ENCODE data around the gene SLC25A5.
"Not testable (repeated sequence)": the region's sequence is repeated elsewhere in the genome, so short reads cannot be mapped to it uniquely, and the experiment has no call there.

Gene SLC25A5

GRCh38 chrX:119478504-119478903, 10.3 kb downstream of the SLC25A5 start:
- DNase-seq = no peak

- no peak for DNase-seq
Observed at GRCh38 chrX:119479845-119480244, 11.6 kb downstream of the SLC25A5 start.

GRCh38 chrX:119481323-119481801, 13.1 kb downstream of the SLC25A5 start:
- DNase-seq = no peak

- DNase-seq = no peak
Observed at GRCh38 chrX:119482041-119482440, 13.8 kb downstream of the SLC25A5 start.

DNA sequence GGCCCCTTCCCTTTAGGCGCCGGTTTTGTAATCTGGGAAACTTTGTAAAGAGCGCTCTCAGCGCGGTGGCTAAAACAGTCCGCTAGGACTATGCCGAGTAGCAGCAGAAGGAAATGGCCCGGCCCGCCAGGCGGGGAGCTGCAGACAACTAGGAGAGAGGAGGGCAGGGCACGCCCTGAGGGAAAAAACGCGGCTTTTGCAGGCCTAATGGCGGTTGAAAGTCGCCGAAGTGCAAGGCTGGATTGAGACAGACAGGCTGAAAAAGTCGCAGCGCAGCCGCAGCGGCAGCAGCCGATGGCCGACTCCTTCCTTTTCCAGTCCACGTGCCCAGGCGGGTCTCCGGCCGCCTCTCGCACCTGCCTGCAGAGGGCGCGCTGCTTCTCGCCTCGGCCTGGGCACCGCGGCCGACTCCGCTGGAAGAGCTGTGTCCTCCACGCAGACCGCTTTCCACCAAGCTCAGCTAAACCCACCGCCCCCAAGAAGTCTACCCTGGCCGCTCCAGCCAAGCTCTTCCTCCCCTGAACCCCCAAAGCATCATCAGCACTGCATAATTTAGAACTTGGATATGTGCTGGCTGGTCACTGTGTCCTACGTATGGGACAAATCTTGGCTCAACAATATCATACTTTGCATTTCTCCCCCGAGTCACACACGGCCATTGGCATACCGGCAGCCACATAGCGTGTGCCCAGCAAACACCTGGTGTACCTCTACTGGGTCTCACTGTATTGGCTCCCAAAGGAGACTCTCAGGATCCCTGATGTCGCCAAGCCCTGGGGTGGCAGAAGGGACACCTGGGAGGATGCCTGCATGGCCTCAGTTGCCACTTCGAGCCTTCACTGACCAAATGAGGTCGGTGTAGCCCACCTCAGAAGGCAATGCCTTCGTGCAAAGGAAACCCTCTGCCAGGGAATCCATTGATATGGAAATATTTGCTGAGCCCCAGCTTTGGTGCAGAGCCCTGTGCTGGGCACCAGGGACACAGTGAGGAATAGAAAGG, 14.5 kb downstream of the SLC25A5 start:
- peak; percentile 23 for DNase-seq

DNA sequence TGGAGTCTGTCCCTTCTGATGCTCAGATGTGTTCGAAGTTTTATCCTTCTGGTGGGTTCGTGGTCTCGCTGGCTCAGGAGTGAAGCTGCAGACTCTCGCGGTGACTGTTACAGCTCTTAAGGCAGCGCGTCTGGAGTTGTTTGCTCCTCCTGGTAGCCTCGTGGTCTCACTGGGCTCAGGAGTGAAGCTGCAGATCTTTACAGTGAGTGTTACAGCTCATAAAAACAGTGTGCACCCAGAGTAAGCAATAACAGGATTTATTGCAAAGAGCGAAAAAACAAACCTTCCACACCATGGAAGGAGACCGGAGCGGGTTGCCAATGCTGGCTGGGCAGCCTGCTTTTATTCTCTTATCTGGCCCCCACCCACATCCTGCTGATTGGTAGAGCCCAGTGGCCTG, 18.5 kb downstream of the SLC25A5 start:
- no peak for DNase-seq

GRCh38 chrX:119487766-119488165, 19.5 kb downstream of the SLC25A5 start:
- not testable (repeated sequence) for DNase-seq

- peak; percentile 2 for DNase-seq
Observed at GRCh38 chrX:119488749-119489148, 20.5 kb downstream of the SLC25A5 start.

- no peak for DNase-seq
Observed at GRCh38 chrX:119489212-119490074, 21.2 kb downstream of the SLC25A5 start.

GRCh38 chrX:119492463-119492862, 24.2 kb downstream of the SLC25A5 start:
- no peak for DNase-seq

DNA sequence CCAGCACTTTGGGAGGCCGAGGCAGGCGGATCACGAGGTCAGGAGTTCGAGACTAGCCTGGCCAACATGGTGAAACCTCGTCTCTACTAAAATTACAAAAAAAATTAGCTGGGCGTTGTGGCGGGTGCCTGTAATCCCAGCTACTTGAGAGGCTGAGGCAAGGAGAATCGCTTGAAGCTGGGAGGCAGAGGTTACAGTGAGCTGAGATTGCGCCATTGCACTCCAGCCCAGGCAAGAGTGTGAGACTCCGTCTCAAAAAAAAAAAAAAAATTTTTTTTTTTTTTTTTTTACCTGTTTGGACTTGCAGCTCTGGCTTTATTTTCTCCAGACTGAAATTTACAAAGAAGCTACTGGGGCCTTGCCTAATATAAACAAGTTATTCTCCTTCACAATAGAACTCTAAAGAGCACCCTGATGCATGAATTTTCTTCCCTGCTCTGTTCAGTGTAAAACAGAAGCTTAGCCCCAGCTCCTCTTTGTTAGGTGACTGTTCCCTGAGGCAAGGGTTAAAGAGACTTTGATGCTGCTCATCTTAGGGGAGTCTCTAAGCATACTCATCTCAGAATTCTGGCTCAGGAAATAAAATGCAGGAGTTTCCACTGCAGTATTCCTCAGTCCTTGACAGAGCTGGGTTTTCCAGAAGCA, 25.7 kb downstream of the SLC25A5 start:
- DNase-seq = not testable (repeated sequence)

- no peak for DNase-seq
Observed at GRCh38 chrX:119495734-119496726, 27.8 kb downstream of the SLC25A5 start.

DNA sequence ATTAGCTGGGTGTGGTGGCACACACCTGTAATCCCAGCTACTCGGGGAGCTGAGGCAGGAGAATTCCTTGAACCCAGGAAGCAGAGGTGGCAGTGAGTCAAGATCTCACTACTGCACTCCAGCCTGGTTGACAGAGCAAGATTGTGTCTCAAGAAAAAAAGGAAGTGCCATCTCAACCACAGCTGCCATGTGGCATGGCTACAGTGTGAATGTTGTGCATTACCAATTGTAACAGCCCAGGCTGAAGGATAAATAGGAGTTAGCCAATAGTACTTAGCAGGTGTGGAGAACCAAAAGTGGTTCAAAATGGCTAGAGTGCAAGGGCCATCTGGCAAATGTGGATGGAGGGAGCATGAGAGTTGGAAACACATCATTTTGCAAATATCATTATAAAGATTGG, 28.9 kb downstream of the SLC25A5 start:
- DNase-seq = no peak

DNA sequence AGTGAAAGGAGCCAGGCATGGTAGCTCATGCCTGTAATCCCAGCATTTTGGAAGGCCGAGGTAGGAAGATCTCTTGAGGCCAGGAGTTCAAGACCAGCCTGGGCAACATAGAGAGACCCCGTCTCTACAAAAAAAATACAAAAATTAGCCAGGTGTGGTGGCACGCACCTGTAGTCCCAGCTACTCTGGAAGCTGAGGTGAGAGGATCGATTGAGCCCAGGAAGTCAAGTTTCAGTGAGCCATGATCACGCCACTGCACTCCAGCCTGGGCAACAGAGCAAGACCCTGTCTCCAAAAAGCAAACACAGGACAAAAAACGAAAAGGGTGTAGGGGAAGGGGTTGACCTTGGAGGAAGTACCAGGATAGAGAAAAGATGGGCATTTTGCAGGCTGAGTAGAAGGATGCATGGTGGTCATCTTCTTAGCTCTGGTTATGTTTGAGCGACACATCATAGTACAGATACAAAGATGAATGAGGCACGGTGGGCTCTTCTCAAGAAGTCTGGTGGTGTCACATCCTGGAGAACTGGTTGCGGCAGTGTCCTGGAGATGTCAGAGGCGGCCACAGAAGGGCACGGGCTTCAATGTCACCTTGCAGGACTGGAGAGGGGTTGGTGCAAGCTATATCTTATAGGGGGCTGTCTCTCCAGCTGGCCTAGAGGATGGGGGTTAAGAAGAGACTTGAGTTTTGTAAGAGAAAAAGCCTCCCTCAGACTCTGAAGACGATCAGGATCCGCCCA, 32.0 kb downstream of the SLC25A5 start:
- no peak for DNase-seq

- no peak for DNase-seq
Observed at GRCh38 chrX:119501511-119502148, 33.4 kb downstream of the SLC25A5 start.

GRCh38 chrX:119502727-119503483, 34.7 kb downstream of the SLC25A5 start:
- no peak for DNase-seq

DNA sequence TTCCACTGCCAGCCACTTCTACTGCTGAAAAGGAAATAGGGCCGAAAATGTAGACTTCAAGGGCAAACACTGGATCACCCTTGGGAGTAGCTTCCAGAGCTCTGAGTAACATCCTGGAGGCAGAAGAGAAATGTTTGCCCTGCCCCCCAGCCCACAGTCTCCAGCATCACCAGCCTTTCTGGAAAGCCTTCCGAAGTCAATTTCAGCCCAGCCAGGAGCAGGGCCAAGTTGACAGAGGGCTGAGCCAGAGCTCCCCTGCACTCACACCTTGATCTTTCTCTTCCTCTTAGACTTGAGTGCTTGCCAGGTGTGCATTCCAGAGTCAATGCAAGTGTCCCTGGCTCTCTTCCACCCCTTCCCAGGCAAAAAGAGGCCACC, 35.2 kb downstream of the SLC25A5 start:
- DNase-seq = no peak

DNA sequence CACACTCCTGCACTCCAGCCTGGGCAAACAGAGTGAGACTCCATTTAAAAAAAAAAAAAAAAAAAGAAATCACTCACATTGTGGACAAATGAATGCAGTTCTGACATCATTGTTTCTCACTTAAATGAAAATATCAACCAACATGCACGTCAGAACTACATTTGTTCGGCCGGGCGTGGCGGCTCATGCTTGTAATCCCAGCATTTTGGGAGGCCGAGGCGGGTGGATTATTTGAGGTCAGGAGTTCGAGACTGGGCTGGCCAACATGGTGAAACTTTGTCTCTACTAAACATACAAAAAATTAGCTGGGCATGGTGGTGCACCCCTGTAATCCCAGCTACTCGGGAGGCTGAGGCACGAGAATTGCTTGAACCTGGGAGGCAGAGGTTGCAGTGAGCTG, 36.9 kb downstream of the SLC25A5 start:
- DNase-seq = not testable (repeated sequence)

DNA sequence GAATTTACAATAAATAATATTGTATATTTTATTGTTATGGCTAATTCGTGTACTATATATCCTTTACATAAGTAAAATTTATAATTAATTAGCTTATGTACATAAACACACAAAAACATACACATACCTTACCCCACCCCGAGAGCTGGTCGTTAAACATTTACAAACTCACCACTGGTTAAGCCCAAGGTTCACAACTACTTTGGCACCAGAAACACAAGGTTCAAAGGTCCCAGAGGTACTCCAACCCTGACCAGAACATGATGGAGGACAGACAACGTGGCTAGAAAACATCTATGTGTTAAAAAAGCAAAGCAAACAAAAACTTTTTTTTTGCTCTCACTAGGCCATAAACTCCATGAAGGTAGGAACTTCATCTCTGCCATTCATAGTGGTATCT, 37.7 kb downstream of the SLC25A5 start:
- no peak for DNase-seq

DNA sequence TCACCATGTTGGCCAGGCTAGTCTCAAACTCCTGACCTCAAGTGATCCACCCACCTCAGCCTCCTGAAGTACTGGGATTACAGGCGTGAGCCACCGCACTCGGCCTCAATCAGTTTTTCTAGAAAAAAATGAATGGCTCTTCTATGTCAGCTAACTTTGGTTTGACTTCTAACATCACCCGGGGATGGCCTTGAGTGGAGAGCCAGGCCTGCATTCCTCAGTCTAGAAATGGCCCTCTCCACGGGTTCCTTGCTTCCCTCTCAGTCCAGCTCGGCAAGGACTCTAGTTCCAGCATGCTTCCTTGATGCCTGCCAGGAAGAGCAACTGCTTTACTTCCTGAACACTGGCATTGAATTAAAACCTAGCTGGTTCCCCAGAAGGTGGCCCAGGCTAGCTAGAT, 39.0 kb downstream of the SLC25A5 start:
- DNase-seq = no peak

All from KG1 (cell line).